T-helper 17 cell (primary cell): ENCODE data around the gene CRHR1. TPM values are rescaled to one million over a fixed set of nuclear protein-coding genes. Genes with fewer than 3 reads are reported as not detected.

Source experiments
- ATAC-seq: fragments of 150-1000 bp; cut with Tn5 transposase; 2 replicates; pipeline ENCODE4 v1.10.0; 2021; ENCODE audit warnings: mild to moderate bottlenecking, moderate library complexity
- DNase-seq, 3 donors: peaks; one replicate each; pipeline versions ENCODE4 v3.0.0 to v3.0.0-alpha.2; 2020 to 2021
- H3K9me3 ChIP-seq: one replicate; pipeline ENCODE4 v1.7.0; 2013; ENCODE audit warnings: low read length, mild to moderate bottlenecking; ENCODE audit not compliant: control insufficient read depth, poor library complexity, severe bottlenecking
- H3K27ac Mint-ChIP-seq: one replicate; pipeline ENCODE4 v1.8.0; 2022; ENCODE audit warnings: mild to moderate bottlenecking, moderate library complexity, mixed read lengths
- H3K27me3 Mint-ChIP-seq: one replicate; pipeline ENCODE4 v1.8.0; 2022; ENCODE audit warnings: mixed read lengths
- H3K36me3 Mint-ChIP-seq: one replicate; pipeline ENCODE4 v1.8.0; 2022; ENCODE audit warnings: low read depth, mixed read lengths
- H3K4me1 Mint-ChIP-seq: one replicate; pipeline ENCODE4 v1.8.0; 2022; ENCODE audit warnings: mild to moderate bottlenecking, mixed read lengths
- H3K4me3 Mint-ChIP-seq: one replicate; pipeline ENCODE4 v1.8.0; 2022; ENCODE audit warnings: mild to moderate bottlenecking, moderate library complexity, mixed read lengths
- total RNA-seq, 4 donors: library from RNA in 2 of 4; stranded (reverse) in 2 of 4; gene quantifications; one replicate each; pipeline ENCODE4 v1.2.3 and lab custom pipeline; 2022 to 2026

Gene CRHR1
- total RNA-seq, 2 donors from 2014 or later: not detected

DNA sequence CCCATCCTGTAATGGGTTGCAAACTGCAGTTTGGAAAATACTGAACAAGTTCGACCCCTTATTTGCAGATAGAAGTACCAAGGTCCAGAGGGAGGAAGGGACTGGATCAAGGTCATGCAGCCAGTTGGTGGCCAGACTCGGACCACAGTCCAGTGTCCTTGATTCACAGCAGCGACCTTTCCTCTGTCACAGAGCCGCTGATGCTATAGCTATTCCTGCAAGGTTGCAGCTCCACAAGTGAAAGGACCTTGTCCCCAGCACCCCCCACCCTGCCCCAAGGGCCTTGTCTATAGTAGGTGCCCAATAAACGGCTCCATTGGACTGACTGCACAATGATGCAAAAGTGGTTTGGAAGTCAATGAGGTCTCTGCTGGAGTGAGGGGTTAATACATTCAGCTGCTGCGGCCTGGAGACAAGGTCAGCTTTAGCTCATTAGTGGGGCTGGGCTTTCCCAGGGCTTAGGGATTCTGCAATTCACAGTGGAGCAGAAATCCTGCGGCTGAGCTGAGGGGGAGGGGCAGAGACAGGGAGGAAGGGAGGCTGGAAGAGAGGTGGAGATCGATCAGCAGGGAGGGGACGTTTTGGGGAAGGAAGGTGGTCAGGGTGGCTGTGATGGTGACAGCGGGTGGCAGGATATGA is 13.4 kb upstream of the CRHR1 start:
- no peak overlapping the region for H3K27ac Mint-ChIP-seq
- ATAC-seq (no peak), DNase-seq (no peak)
- H3K4me3 Mint-ChIP-seq: no peak overlapping the region
- H3K36me3 Mint-ChIP-seq: no peaks in the 10 kb centered on the region
- H3K9me3 ChIP-seq: no peaks in the 10 kb centered on the region
- H3K4me1 Mint-ChIP-seq: no peaks in the 10 kb centered on the region
- H3K27me3 Mint-ChIP-seq: peaks cover 69% of the 10 kb centered on the region

DNA sequence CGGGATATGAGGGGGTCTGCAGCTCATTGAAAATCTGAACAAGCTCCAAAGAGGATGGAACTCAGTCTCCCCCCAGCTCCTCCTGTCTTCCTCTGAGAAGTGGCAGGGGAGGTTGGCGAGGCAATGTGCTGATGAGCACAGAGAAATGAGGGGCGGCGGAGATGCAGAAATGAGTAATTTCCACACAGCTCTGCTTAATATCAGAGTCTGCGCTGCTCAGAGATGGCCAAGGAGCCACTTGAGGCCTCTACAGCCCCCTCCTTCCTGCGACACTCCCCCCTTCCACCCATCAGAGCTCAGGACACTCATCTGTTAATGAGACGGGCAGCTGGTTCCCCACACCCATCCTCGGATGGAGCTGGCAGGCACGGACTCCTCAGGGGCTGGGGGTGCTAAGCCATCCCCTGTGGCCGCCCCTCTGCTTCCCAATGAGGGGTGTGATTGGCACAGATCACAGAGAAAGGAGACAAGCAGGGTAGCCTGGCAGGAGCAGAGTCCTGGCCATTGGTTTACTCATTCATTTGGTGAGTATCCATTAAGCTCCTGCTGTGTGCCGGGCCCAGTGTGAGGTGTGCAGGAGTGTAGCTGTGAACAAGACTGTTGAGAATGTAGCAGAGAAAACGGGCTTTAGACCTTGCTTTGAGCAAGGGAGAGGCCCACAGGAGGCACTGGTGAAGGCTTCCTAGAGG is 12.7 kb upstream of the CRHR1 start:
- no peaks in the 10 kb centered on the region for H3K9me3 ChIP-seq
- H3K27ac Mint-ChIP-seq: no peak overlapping the region
- DNase-seq (no peak), ATAC-seq (no peak)
- no peak overlapping the region for H3K4me3 Mint-ChIP-seq
- no peaks in the 10 kb centered on the region for H3K36me3 Mint-ChIP-seq
- no peaks in the 10 kb centered on the region for H3K4me1 Mint-ChIP-seq
- peaks cover 68% of the 10 kb centered on the region for H3K27me3 Mint-ChIP-seq

DNA sequence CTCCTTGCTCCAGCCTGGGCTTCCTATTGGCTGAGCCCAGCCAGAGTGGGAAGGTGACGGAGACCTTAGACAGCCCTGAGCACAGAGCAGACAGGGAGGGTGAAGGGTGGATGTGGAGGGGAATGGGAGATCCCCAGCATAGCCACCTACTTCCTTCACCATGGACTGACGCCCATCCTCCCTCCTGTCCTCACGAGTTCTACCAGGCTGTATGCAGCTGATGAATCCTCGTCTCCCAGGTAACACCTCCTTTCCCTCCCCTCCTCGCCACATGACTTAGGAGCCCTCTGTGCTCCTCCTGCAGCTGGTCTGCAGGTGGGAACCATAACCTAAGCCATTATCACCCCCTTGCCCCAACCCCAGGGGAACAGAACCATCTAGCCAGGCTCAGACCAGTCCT is 9.0 kb upstream of the CRHR1 start:
- DNase-seq (no peak), ATAC-seq (no peak)
- Mint-ChIP-seq H3K4me3 (no peak overlapping the region), H3K27me3 (peaks cover 68% of the 10 kb centered on the region), H3K27ac (no peak overlapping the region), H3K36me3 (peaks cover 2% of the 10 kb centered on the region), H3K4me1 (no peaks in the 10 kb centered on the region)
- no peaks in the 10 kb centered on the region for H3K9me3 ChIP-seq

DNA sequence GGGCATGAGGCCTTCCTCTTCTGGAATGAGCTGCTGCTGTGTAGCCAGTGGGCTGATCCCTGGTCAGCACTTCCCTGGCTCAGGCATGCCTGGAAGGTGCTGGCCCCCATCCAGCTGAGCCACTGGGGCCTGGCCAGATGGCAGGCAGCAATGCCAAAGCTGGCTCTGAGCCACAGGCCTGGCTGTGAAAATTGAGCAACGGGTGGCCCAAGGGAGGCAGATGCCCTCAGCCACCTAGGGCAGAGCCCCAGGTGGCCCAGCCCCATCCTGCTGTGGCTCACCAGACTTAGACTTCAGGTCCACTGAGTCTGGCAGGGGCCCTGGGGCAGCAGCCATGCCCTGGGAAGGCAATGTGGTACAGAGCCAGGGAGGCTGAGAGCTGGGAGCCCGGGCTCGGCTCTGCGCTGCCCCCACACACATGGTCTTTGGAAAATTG is 8.5 kb upstream of the CRHR1 start:
- ATAC-seq: no peak
- peaks cover 68% of the 10 kb centered on the region for H3K27me3 Mint-ChIP-seq

DNA sequence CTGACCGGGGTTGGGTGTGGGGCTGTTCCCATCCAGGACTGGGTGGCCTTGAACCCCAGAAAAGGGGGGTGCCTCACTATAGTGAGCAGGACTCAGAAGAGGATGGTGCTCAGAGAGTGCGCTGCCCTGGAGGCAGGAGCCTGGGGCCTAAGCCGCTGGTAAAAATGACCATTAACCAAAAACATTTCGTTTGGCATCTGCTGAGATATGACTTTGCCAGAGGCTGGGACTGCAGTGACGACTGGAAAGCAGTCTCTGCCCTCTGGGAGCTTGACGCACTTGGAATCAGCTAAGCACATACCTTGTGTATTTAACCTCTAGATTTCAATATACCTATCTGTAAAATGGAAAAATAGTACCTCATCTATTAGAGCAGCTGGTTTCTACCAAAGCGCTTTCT is 7.2 kb upstream of the CRHR1 start:
- Mint-ChIP-seq H3K27ac (no peak overlapping the region), H3K36me3 (peaks cover 5% of the 10 kb centered on the region), H3K4me1 (no peaks in the 10 kb centered on the region), H3K27me3 (peaks cover 70% of the 10 kb centered on the region), H3K4me3 (no peak overlapping the region)
- no peaks in the 10 kb centered on the region for H3K9me3 ChIP-seq
- ATAC-seq (no peak), DNase-seq (no peak)

More for the DNA sequence above, 8.5 kb upstream of the CRHR1 start:
- H3K9me3 ChIP-seq: no peaks in the 10 kb centered on the region
- Mint-ChIP-seq H3K4me1 (no peaks in the 10 kb centered on the region), H3K4me3 (no peak overlapping the region), H3K36me3 (peaks cover 2% of the 10 kb centered on the region), H3K27ac (no peak overlapping the region)
- no peak for DNase-seq

DNA sequence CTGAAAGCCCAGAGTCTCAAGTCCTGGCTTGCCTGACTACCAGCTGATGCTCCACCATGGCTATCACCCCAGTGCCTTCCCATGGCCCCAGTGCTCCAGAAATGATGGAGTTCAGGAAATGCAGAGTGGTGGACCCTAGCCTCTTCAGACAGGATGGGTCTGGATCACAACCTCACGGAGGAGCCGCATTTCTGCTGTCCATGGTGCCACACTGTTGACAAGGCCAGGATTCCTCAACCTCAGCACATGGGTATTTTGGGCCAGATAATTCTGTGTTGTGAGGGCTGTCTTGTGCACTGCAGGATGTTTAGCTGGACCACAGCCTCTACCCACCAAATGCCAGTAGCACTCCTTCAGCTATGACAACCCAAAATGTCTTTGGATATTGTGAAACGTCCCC is 6.7 kb upstream of the CRHR1 start:
- no peak overlapping the region for H3K27ac Mint-ChIP-seq

DNA sequence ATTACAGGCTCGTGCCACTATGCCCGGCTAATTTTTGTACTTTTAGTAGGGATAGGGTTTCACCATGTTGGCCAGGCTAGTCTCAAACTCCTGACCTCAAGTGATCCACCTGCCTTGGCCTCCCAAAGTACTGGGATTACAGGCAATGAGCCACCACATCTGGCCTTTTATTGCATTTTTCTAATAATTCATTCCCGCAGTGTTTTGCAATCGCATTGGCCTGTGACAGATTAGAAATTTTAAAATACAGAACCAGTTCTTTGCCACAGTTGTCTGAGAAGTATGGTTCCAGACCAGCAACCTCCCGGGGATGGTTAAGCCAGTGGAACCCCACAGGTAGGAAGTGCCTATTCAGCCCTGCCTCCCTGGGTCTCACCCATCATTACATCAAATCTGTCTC is 3.2 kb upstream of the CRHR1 start:
- no peaks in the 10 kb centered on the region for H3K9me3 ChIP-seq
- Mint-ChIP-seq H3K4me3 (no peak overlapping the region), H3K27me3 (peaks cover 68% of the 10 kb centered on the region), H3K27ac (no peak overlapping the region), H3K36me3 (peaks cover 5% of the 10 kb centered on the region), H3K4me1 (peaks cover 4% of the 10 kb centered on the region)
- no peak for ATAC-seq
- DNase-seq: no peak

More for the DNA sequence above, 6.7 kb upstream of the CRHR1 start:
- H3K4me1 Mint-ChIP-seq: peaks cover 2% of the 10 kb centered on the region
- no peak for ATAC-seq
- H3K27me3 Mint-ChIP-seq: peaks cover 75% of the 10 kb centered on the region
- DNase-seq: no peak
- no peak overlapping the region for H3K4me3 Mint-ChIP-seq
- peaks cover 5% of the 10 kb centered on the region for H3K36me3 Mint-ChIP-seq
- no peaks in the 10 kb centered on the region for H3K9me3 ChIP-seq

DNA sequence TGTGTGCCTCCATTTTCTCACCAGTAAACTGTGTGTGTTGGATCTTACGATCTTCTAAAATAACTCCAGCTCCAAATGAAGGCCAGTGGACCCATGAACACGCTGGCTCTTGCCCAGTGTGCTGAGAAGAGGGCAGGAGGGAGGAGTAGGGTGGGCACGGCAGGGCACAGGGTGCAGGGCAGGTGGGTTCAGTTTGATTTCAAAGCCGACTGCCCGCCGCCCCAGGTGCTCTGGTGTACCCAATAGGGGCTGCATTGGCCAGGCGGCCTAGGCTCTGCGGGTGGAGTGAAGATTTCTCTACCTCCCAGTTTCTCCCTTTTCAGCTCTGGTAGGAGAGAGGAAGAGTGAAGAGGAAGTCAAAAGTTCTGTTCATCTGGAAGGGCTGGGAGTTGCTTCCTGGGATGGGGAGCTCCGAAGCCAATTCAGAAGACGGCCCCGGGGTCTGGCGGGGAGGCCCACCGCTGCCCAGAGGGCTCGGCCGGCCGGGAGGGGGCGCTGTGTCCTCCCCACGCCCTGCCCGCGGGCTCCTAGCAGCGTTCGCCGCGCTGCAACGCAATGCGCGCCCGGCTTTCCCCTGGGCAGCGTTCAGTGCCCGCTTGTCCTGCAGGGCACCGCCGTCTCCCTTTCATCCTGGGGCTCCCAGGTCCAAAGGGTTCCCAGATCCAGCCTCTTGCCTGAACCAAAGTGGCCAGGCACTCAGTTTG is 1.1 kb upstream of the CRHR1 start:
- Mint-ChIP-seq H3K4me1 (peaks cover 5% of the 10 kb centered on the region), H3K36me3 (peaks cover 7% of the 10 kb centered on the region), H3K27me3 (peaks cover 72% of the 10 kb centered on the region), H3K27ac (no peak overlapping the region), H3K4me3 (peak overlapping the region; percentile 89)
- no peaks in the 10 kb centered on the region for H3K9me3 ChIP-seq
- DNase-seq (peak in 1 of 3 donors; percentile 37), ATAC-seq (peak; percentile 63)

DNA sequence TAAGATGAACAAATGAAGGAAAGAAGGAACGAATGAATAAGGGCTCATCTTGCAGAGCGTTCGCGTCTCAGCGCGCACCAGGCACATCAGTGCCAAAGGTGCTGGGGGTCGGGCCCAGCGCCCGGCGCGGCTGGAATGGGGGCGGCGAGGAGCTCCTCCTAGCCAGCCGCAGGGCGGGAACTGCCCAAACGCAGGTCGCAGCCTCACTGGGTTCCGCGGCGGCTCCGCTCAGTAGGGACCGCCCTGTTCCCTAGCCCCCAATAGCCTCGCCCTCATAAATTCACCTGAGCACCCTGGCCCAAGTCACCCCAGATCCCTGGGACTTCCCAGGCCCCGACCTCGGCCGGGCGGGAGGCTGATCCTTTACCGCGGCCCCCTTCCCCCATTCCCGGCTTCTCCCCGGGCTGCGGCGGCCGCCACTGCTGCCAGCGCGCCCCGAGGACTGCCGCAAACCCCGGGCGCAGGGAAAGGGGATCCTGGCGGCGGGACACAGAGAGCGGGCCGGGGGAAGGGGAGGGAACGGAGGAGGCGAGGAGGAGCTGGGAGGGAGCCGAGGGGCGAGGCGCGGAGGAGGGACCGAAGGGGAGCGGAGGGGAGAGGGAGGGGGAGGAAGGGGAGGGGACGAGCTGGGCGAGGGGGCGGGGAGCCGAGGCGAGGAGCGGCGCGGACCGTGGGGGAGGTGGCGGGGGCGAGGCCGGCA is 377 bp upstream of the CRHR1 start:
- H3K36me3 Mint-ChIP-seq: peaks cover 7% of the 10 kb centered on the region
- H3K9me3 ChIP-seq: no peaks in the 10 kb centered on the region
- H3K4me1 Mint-ChIP-seq: peaks cover 5% of the 10 kb centered on the region
- H3K27me3 Mint-ChIP-seq: peaks cover 73% of the 10 kb centered on the region
- DNase-seq: no peak
- H3K4me3 Mint-ChIP-seq: peak overlapping the region; percentile 89
- no peak overlapping the region for H3K27ac Mint-ChIP-seq
- ATAC-seq: peak; percentile 30

DNA sequence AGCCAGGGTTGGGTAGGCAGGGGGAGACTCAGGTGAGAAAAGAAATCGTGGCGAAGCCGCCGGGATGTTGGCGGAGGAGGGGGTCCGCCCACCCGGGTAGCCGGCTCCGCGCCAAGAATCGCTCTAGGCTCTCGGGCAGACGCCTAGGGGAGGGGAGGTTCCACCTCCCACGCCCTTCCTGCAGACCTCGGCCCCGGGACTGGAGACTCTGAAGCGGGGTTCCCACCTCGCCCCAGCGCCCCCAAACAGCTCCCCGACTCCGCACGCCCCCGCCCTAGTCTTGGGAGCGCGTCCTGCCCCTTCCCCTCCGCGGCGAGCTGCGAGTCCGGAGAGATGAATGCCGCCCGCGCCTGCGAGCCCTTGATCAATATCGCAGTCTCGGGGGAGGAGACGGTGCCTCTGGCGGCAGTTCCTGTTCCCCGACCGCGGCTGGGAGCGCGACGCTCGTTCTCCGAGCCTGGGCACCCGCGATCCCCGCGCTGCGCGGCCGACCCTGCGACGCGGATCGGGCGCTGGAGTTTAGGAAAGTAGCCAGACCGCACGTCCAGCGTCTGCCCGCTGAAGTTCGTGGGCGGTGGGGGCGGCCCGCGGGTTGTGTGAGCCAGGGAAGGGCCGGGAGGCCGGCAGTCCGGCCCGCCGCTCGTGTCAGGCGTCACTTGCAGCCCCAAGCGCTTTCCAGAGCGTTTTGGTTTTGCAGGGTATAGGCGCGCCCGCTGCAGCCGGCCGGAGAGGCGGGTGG is 790 bp downstream of the CRHR1 start:
- peaks cover 75% of the 10 kb centered on the region for H3K27me3 Mint-ChIP-seq
- ATAC-seq (peak; percentile 73), DNase-seq (peak in 1 of 3 donors; percentile 13)
- peaks cover 5% of the 10 kb centered on the region for H3K36me3 Mint-ChIP-seq
- H3K27ac Mint-ChIP-seq: no peak overlapping the region
- peaks cover 5% of the 10 kb centered on the region for H3K4me1 Mint-ChIP-seq
- no peaks in the 10 kb centered on the region for H3K9me3 ChIP-seq
- peak overlapping the region; percentile 88 for H3K4me3 Mint-ChIP-seq

DNA sequence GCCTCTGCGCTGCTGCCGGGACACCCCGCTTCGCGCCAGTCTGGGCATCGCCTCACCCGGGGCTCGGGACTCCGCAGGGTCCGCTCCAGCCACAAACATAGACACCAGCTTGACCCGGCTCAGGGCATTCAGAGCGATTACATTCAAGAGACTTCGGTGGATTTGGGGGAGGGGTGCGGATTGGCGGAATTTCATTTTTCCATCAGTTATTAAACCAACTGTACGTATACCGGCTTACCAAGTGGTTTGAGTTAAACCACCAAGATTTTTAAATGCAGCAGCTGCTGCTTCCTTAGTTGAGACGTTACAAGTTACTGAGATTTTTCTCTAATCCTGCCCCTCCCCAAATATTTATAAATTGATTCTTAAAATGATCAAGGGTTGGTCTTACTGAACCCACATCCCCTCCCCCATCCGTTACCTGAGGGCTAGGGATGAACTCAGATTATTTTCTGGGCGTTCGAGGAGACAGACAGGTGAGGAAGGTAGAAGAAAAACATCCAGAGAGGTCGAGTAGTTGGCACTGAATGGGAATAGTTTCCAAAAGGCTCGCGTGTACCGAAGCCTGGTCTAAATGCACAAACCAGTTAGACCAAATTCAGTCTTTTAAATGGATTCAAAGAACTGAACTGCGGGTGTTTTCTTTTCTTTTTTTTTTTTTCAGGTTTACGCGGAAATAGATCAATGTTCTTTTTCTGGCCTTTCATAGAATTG is 1.5 kb downstream of the CRHR1 start:
- Mint-ChIP-seq H3K27ac (no peak overlapping the region), H3K27me3 (peaks cover 75% of the 10 kb centered on the region), H3K4me1 (peaks cover 5% of the 10 kb centered on the region), H3K4me3 (peak overlapping the region; percentile 88), H3K36me3 (peaks cover 5% of the 10 kb centered on the region)
- no peaks in the 10 kb centered on the region for H3K9me3 ChIP-seq
- no peak for ATAC-seq
- DNase-seq: no peak

DNA sequence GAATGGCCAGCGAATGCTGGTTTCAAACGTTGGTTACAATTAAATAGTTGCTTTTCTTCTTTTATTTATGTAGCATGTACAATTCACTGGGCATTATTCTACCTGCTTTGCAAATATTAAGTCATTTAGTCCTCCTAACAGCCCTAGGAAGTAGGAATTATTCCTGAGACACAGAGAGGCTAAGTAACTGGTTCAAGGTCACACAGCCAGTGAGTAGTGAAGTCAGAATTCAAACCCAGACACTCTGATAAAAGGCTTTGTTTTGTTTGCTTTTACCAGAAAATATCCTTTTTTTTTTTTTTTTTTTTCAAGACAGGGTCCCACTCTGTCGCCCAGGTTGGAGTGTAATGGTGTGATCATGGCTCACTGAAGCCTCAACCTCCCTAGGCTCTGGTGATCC is 2.2 kb downstream of the CRHR1 start:
- H3K9me3 ChIP-seq: no peaks in the 10 kb centered on the region
- H3K27me3 Mint-ChIP-seq: peaks cover 74% of the 10 kb centered on the region

More for the DNA sequence above, 2.2 kb downstream of the CRHR1 start:
- H3K4me1 Mint-ChIP-seq: peaks cover 5% of the 10 kb centered on the region
- no peak overlapping the region for H3K27ac Mint-ChIP-seq
- DNase-seq (no peak), ATAC-seq (no peak)
- peaks cover 3% of the 10 kb centered on the region for H3K36me3 Mint-ChIP-seq
- peak overlapping the region; percentile 53 for H3K4me3 Mint-ChIP-seq
